ENCODE results near the gene SSH2. TPM values are rescaled to one million over a fixed set of nuclear protein-coding genes. Genes with fewer than 3 reads are reported as not detected.
A peak's percentile ranks its signal among the peaks of the same experiment; 100 is the strongest.

The SSH2 gene
- total RNA-seq, 1 donor from 2014 or later = 32.1 TPM

- no peak for DNase-seq
Observed at GRCh38 chr17:29603109-29603674, 326.8 kb downstream of the SSH2 start.

- no peak for DNase-seq
Observed at GRCh38 chr17:29597361-29598172, 332.5 kb downstream of the SSH2 start.

- DNase-seq = no peak
Observed at GRCh38 chr17:29596811-29597210, 333.2 kb downstream of the SSH2 start.

- no peak for DNase-seq
Observed at GRCh38 chr17:29595943-29596774, 333.9 kb downstream of the SSH2 start.

GRCh38 chr17:29595107-29595942, 334.7 kb downstream of the SSH2 start:
- no peak for DNase-seq

- no peak for DNase-seq
Observed at GRCh38 chr17:29594519-29595090, 335.4 kb downstream of the SSH2 start.

GRCh38 chr17:29593591-29594518, 336.2 kb downstream of the SSH2 start:
- no peak for DNase-seq

GRCh38 chr17:29592850-29593551, 337.0 kb downstream of the SSH2 start, which contains the start of gene ANKRD13B:
Gene ANKRD13B (plus strand): TSS chr17:29593132. CDS start chr17:29593622, 490 bp downstream.
- peak; percentile 67 for DNase-seq

- peak; percentile 95 for DNase-seq
Observed at GRCh38 chr17:29591737-29592608, 338.1 kb downstream of the SSH2 start.

- DNase-seq = peak; percentile 75
Observed at GRCh38 chr17:29591146-29591736, 338.8 kb downstream of the SSH2 start.

GRCh38 chr17:29590411-29591145, 339.4 kb downstream of the SSH2 start:
- DNase-seq = no peak

GRCh38 chr17:29589524-29590410, 340.3 kb downstream of the SSH2 start, which contains the start of gene GIT1:
Gene GIT1 (minus strand): TSS chr17:29589648. CDS start chr17:29589378, 270 bp downstream.
- peak; percentile 94 for DNase-seq

- no peak for DNase-seq
Observed at GRCh38 chr17:29588562-29589411, 341.2 kb downstream of the SSH2 start.

GRCh38 chr17:29588017-29588561, 341.9 kb downstream of the SSH2 start:
- no peak for DNase-seq

GRCh38 chr17:29587591-29587990, 342.4 kb downstream of the SSH2 start:
- DNase-seq = no peak
